Ovary (tissue), 3 donors: ENCODE data around the gene F8.

ENCODE experiments used
- EP300 ChIP-seq: sonication (generic); formaldehyde crosslinking; IDR thresholded peaks from one replicate; pipeline ENCODE4 v1.6.1; 2017; ENCODE audit warnings: antibody characterized with exemption
- POLR2A ChIP-seq: fragments of 450-650 bp; IDR thresholded peaks from one replicate; pipeline ENCODE4 v1.6.1; 2017; ENCODE audit warnings: antibody characterized with exemption, mild to moderate bottlenecking, moderate library complexity
- TF ChIP-seq, protein P1 (sequence below), 3 donors: fragments of 450-650 bp in 2 of 3; fragments of 200-600 bp in 1 of 3; IDR thresholded peaks; one replicate each; pipeline versions ENCODE4 v1.5.1 to v1.8.0; 2016 to 2022; ENCODE audit warnings: antibody characterized with exemption in 3 of 3, mild to moderate bottlenecking in 1 of 3
- donor health status: DM: no; HTN: no; CAD: no.

DNA sequence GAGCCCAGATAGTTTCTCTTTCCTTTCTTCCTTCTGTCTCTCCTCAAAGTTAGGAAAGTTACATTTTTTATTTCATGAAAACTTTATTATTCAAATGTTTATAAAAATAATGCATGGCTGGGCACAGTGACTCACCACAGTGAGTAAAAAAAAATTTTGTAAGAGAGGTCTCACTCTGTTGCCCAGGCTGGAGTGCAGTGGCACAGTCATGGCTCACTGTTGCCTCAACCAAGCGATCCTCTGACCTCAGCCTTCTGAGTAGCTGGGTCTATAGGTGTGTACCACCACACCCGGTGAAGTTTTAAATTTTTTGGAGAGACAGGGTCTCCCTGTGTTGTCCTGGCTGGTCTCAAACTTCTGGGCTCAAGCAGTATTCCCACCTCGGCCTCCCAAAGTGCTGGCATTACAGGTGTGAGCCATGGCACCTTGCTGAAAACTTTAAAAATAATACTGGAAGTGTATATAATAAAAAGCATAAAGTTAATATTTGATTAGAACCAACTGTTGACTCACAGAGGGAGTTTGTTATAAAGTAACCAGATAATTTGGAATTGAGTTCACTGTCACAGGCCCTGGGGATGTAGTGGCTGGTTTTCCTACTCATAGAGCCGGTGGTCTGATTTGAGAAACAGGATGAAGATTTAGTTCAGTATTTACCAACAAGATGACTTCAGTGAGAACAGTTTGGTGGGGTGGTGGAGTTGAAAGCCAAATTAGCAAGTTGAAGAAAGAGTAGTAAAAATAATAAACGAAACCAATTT is 30.4 kb upstream of the F8 start:
- TF ChIP-seq, protein P1, sequence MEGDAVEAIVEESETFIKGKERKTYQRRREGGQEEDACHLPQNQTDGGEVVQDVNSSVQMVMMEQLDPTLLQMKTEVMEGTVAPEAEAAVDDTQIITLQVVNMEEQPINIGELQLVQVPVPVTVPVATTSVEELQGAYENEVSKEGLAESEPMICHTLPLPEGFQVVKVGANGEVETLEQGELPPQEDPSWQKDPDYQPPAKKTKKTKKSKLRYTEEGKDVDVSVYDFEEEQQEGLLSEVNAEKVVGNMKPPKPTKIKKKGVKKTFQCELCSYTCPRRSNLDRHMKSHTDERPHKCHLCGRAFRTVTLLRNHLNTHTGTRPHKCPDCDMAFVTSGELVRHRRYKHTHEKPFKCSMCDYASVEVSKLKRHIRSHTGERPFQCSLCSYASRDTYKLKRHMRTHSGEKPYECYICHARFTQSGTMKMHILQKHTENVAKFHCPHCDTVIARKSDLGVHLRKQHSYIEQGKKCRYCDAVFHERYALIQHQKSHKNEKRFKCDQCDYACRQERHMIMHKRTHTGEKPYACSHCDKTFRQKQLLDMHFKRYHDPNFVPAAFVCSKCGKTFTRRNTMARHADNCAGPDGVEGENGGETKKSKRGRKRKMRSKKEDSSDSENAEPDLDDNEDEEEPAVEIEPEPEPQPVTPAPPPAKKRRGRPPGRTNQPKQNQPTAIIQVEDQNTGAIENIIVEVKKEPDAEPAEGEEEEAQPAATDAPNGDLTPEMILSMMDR (IDR thresholded peaks at IDR 0.05), result no peak
- TF ChIP-seq EP300 (no peak), POLR2A (no peak)
